GM12872 (cell line): ENCODE data around the gene PHLDB2.

Source experiments
- TF ChIP-seq, protein P1 (sequence below): IDR thresholded peaks from 3 replicates; pipeline ENCODE4 v1.5.1; 2011; ENCODE audit warnings: low read depth, mild to moderate bottlenecking, low read length, moderate library complexity; ENCODE audit not compliant: insufficient read depth

Gene PHLDB2

GRCh38 chr3:111867889-111868426 lies 8.9 kb downstream of the PHLDB2 start:
- TF ChIP-seq, protein P1, sequence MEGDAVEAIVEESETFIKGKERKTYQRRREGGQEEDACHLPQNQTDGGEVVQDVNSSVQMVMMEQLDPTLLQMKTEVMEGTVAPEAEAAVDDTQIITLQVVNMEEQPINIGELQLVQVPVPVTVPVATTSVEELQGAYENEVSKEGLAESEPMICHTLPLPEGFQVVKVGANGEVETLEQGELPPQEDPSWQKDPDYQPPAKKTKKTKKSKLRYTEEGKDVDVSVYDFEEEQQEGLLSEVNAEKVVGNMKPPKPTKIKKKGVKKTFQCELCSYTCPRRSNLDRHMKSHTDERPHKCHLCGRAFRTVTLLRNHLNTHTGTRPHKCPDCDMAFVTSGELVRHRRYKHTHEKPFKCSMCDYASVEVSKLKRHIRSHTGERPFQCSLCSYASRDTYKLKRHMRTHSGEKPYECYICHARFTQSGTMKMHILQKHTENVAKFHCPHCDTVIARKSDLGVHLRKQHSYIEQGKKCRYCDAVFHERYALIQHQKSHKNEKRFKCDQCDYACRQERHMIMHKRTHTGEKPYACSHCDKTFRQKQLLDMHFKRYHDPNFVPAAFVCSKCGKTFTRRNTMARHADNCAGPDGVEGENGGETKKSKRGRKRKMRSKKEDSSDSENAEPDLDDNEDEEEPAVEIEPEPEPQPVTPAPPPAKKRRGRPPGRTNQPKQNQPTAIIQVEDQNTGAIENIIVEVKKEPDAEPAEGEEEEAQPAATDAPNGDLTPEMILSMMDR = no peak

- TF ChIP-seq, protein P1 = no peak
These were observed 11.6 kb downstream of the PHLDB2 start for GRCh38 chr3:111870620-111871019.

GRCh38 chr3:111871809-111872623 lies 13.0 kb downstream of the PHLDB2 start:
- TF ChIP-seq, protein P1 = no peak

- TF ChIP-seq, protein P1 = no peak
These were observed 13.9 kb downstream of the PHLDB2 start for GRCh38 chr3:111872979-111873378.

- TF ChIP-seq, protein P1 = no peak
These were observed 15.2 kb downstream of the PHLDB2 start for GRCh38 chr3:111874177-111874820.

- TF ChIP-seq, protein P1 = no peak
These were observed 22.4 kb downstream of the PHLDB2 start for GRCh38 chr3:111881480-111881879.

DNA sequence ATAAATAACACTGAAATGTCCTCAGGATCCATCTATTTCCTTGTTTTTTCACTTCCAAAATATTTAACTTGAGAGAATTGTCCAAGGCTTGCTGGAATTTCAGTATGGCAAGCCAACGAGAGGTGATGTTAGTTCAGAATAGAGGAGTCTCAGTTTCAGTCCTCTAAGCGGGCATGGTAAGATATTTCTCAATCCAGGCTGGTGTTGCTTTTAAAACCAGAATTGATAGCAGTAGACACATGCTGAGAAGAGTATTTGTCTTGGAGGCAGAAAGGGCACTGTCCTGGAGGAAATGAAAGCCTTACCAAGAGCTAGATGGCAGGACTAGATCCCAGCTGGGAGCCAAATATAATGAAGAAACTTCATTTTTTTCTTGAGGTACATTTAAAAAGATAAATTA lies 23.1 kb downstream of the PHLDB2 start:
- TF ChIP-seq, protein P1 = no peak
